ENCODE results near the gene ERAP2.
"Not testable (repeated sequence)": the region's sequence is repeated elsewhere in the genome, so short reads cannot be mapped to it uniquely, and the experiment has no call there.

Gene ERAP2

GRCh38 chr5:96919754-96920197, 43.5 kb downstream of the ERAP2 start:
- Histone ChIP-seq H3K4me1 (no peaks in the 10 kb centered on the region), H3K36me3 (replicated peaks) (no peaks in the 10 kb centered on the region), H3K27me3 (ENCODE audit: low read depth) (no peaks in the 10 kb centered on the region), H3K9me3 (no peaks in the 10 kb centered on the region), H3K4me3 (no peak overlapping the region)
- in situ Hi-C loops (cut with MboI; ENCODE audit: low sequenced_read_pairs) = no loop called here
- no peak for DNase-seq (ENCODE audit: low spot score in 2 of 2)

- Histone ChIP-seq H3K27me3 (ENCODE audit: low read depth) (no peaks in the 10 kb centered on the region), H3K4me1 (no peaks in the 10 kb centered on the region), H3K36me3 (replicated peaks) (no peaks in the 10 kb centered on the region), H3K4me3 (no peak overlapping the region), H3K9me3 (no peaks in the 10 kb centered on the region)
- no peak for DNase-seq (ENCODE audit: low spot score in 2 of 2)
- in situ Hi-C loops (cut with MboI; ENCODE audit: low sequenced_read_pairs) = no loop called here
Measured at GRCh38 chr5:96920744-96921355, 44.5 kb downstream of the ERAP2 start.

GRCh38 chr5:96922499-96923244, 46.4 kb downstream of the ERAP2 start:
- Histone ChIP-seq H3K4me1 (no peaks in the 10 kb centered on the region), H3K9me3 (no peaks in the 10 kb centered on the region), H3K27me3 (ENCODE audit: low read depth) (no peaks in the 10 kb centered on the region), H3K4me3 (no peak overlapping the region), H3K36me3 (replicated peaks) (no peaks in the 10 kb centered on the region)
- DNase-seq (ENCODE audit: low spot score in 2 of 2) = no peak
- in situ Hi-C loops (cut with MboI; ENCODE audit: low sequenced_read_pairs) = no loop called here

- no peaks in the 10 kb centered on the region for H3K27me3 ChIP-seq (ENCODE audit: low read depth)
- no peak for DNase-seq (ENCODE audit: low spot score in 2 of 2)
- no peaks in the 10 kb centered on the region for H3K9me3 ChIP-seq
- H3K4me3 ChIP-seq = no peak overlapping the region
- in situ Hi-C loops (cut with MboI; ENCODE audit: low sequenced_read_pairs) = no loop called here
- H3K4me1 ChIP-seq = no peaks in the 10 kb centered on the region
- H3K36me3 ChIP-seq (replicated peaks) = no peaks in the 10 kb centered on the region
Measured at GRCh38 chr5:96924016-96924443, 47.7 kb downstream of the ERAP2 start.

GRCh38 chr5:96926276-96926675, 50.0 kb downstream of the ERAP2 start:
- in situ Hi-C loops (cut with MboI; ENCODE audit: low sequenced_read_pairs) = no loop called here
- no peaks in the 10 kb centered on the region for H3K4me1 ChIP-seq
- DNase-seq (ENCODE audit: low spot score in 2 of 2) = no peak

GRCh38 chr5:96927008-96927407, 50.7 kb downstream of the ERAP2 start:
- H3K4me3 ChIP-seq = no peak overlapping the region

More at GRCh38 chr5:96926276-96926675, 50.0 kb downstream of the ERAP2 start:
- Histone ChIP-seq H3K9me3 (no peaks in the 10 kb centered on the region), H3K4me3 (no peak overlapping the region), H3K36me3 (replicated peaks) (no peaks in the 10 kb centered on the region), H3K27me3 (ENCODE audit: low read depth) (no peaks in the 10 kb centered on the region)

GRCh38 chr5:96928931-96929708, 52.8 kb downstream of the ERAP2 start:
- peaks cover 16% of the 10 kb centered on the region for H3K4me1 ChIP-seq
- no peaks in the 10 kb centered on the region for H3K9me3 ChIP-seq
- in situ Hi-C loops (cut with MboI; ENCODE audit: low sequenced_read_pairs) = no loop called here
- H3K4me3 ChIP-seq = no peak overlapping the region
- DNase-seq (ENCODE audit: low spot score in 2 of 2) = no peak
- no peaks in the 10 kb centered on the region for H3K27me3 ChIP-seq (ENCODE audit: low read depth)
- H3K36me3 ChIP-seq (replicated peaks) = no peaks in the 10 kb centered on the region

More at GRCh38 chr5:96927008-96927407, 50.7 kb downstream of the ERAP2 start:
- no peak for DNase-seq (ENCODE audit: low spot score in 2 of 2)
- H3K27me3 ChIP-seq (ENCODE audit: low read depth) = no peaks in the 10 kb centered on the region
- no peaks in the 10 kb centered on the region for H3K4me1 ChIP-seq
- no peaks in the 10 kb centered on the region for H3K9me3 ChIP-seq
- no peaks in the 10 kb centered on the region for H3K36me3 ChIP-seq (replicated peaks)
- in situ Hi-C loops (cut with MboI; ENCODE audit: low sequenced_read_pairs) = no loop called here

- H3K9me3 ChIP-seq = no peaks in the 10 kb centered on the region
- DNase-seq (ENCODE audit: low spot score in 2 of 2) = no peak
- H3K4me1 ChIP-seq = peaks cover 18% of the 10 kb centered on the region
- no peaks in the 10 kb centered on the region for H3K27me3 ChIP-seq (ENCODE audit: low read depth)
- no peak overlapping the region for H3K4me3 ChIP-seq
- in situ Hi-C loops (cut with MboI; ENCODE audit: low sequenced_read_pairs) = no loop called here
- H3K36me3 ChIP-seq (replicated peaks) = no peaks in the 10 kb centered on the region
Measured at GRCh38 chr5:96930058-96930457, 53.8 kb downstream of the ERAP2 start.

- Histone ChIP-seq H3K4me1 (peaks cover 18% of the 10 kb centered on the region), H3K9me3 (no peaks in the 10 kb centered on the region), H3K36me3 (replicated peaks) (no peaks in the 10 kb centered on the region), H3K27me3 (ENCODE audit: low read depth) (no peaks in the 10 kb centered on the region), H3K4me3 (no peak overlapping the region)
- in situ Hi-C loops (cut with MboI; ENCODE audit: low sequenced_read_pairs) = no loop called here
- no peak for DNase-seq (ENCODE audit: low spot score in 2 of 2)
Measured at GRCh38 chr5:96930589-96930988, 54.3 kb downstream of the ERAP2 start.

- H3K9me3 ChIP-seq; H3K36me3 ChIP-seq (replicated peaks); in situ Hi-C loops (cut with MboI; ENCODE audit: low sequenced_read_pairs); H3K27me3 ChIP-seq (ENCODE audit: low read depth); DNase-seq (ENCODE audit: low spot score in 2 of 2); H3K4me3 ChIP-seq: not testable (repeated sequence)
- peaks cover 18% of the 10 kb centered on the region for H3K4me1 ChIP-seq
Measured at GRCh38 chr5:96931037-96931436, 54.7 kb downstream of the ERAP2 start.

- in situ Hi-C loops (cut with MboI; ENCODE audit: low sequenced_read_pairs) = no loop called here
- Histone ChIP-seq H3K27me3 (ENCODE audit: low read depth) (no peaks in the 10 kb centered on the region), H3K9me3 (no peaks in the 10 kb centered on the region), H3K36me3 (replicated peaks) (no peaks in the 10 kb centered on the region), H3K4me1 (peaks cover 18% of the 10 kb centered on the region), H3K4me3 (no peak overlapping the region)
- DNase-seq (ENCODE audit: low spot score in 2 of 2) = no peak
Measured at GRCh38 chr5:96931605-96932004, 55.3 kb downstream of the ERAP2 start.

GRCh38 chr5:96932026-96932425, 55.7 kb downstream of the ERAP2 start:
- DNase-seq (ENCODE audit: low spot score in 2 of 2) = no peak
- Histone ChIP-seq H3K4me3 (no peak overlapping the region), H3K4me1 (peaks cover 19% of the 10 kb centered on the region), H3K27me3 (ENCODE audit: low read depth) (no peaks in the 10 kb centered on the region), H3K36me3 (replicated peaks) (no peaks in the 10 kb centered on the region), H3K9me3 (no peaks in the 10 kb centered on the region)
- in situ Hi-C loops (cut with MboI; ENCODE audit: low sequenced_read_pairs) = no loop called here

- Histone ChIP-seq H3K4me1 (peaks cover 27% of the 10 kb centered on the region), H3K9me3 (no peaks in the 10 kb centered on the region), H3K27me3 (ENCODE audit: low read depth) (no peaks in the 10 kb centered on the region), H3K36me3 (replicated peaks) (no peaks in the 10 kb centered on the region), H3K4me3 (peak overlapping the region; percentile 69)
- in situ Hi-C loops (cut with MboI; ENCODE audit: low sequenced_read_pairs) = no loop called here
- DNase-seq (ENCODE audit: low spot score in 2 of 2) = peak; percentile 17 to 60
Measured at GRCh38 chr5:96933764-96934707, 57.7 kb downstream of the ERAP2 start.

Data from HAP-1 (cell line).